ENCODE data around the gene TMEM134. TPM values are rescaled to one million over a fixed set of nuclear protein-coding genes. Genes with fewer than 3 reads are reported as not detected.

Gene TMEM134
- total and polyA plus RNA-seq, 10 of the 15 experiments (the other 5 are each of a cell fraction or from before 2014, with no cell fraction given): 1.6 to 93.8 (median 27.8) TPM

DNA sequence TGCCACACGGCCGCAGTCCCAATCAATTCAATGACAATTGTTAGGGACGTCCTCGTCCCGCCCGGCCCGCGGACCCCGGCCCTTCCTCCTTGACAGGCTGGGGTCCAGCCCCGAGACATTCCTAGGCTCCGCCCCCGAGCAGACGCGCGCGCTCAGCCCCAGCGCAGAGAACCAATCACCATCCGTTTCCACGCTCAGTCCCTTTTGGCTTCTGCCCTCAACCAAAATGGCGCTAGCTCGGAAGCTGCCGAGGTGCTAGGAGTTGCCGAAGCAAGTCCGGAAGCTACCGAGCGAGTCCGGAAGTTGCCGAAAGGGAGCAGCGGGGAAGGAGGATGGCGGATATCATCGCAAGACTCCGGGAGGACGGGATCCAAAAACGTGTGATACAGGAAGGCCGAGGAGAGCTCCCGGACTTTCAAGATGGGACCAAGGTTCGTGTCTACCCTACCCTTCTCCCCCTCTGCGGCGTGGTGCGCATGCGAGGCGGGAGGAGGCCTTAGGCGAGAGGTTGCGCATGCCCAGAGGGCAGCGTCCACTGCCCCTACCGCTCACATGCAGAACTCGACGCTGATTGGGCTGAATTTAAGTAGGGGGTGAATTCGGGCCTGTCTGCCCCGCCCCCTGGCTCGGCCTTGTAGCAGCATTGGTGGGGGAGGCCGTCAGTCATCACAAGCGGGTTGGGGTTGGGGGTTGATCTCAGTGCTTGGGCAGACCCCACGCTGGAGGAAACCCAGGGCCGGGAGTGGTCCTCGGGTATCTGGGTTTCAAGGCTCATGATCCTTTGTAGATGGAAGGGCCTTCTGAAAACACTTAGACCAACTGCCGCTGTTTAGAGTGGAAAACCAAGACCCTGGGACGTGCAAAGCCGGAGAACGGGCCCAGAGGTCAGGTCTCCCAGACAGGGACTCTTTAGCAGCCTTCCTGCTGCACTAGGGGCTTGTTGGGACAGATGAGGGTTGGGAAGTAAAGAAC is 14.1 kb upstream of the TMEM134 start, which contains the start of gene AIP (continued):
- peak; percentile 98 for TF ChIP-seq PKNOX1 (IDR thresholded peaks at IDR 0.05)
- TF ChIP-seq, protein P1, sequence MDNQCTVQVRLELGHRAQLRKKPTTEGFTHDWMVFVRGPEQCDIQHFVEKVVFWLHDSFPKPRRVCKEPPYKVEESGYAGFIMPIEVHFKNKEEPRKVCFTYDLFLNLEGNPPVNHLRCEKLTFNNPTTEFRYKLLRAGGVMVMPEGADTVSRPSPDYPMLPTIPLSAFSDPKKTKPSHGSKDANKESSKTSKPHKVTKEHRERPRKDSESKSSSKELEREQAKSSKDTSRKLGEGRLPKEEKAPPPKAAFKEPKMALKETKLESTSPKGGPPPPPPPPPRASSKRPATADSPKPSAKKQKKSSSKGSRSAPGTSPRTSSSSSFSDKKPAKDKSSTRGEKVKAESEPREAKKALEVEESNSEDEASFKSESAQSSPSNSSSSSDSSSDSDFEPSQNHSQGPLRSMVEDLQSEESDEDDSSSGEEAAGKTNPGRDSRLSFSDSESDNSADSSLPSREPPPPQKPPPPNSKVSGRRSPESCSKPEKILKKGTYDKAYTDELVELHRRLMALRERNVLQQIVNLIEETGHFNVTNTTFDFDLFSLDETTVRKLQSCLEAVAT (IDR thresholded peaks at IDR 0.05): peak; percentile 97
- peak; percentile 73 for TF ChIP-seq ELK1 (IDR thresholded peaks at IDR 0.05; ENCODE audit: low read depth, low read length)
- no peak for TF ChIP-seq SREBF2 (IDR thresholded peaks at IDR 0.05; ENCODE audit: low read length)
- peak; percentile 33 for TF ChIP-seq POLR2AphosphoS2 (IDR thresholded peaks at IDR 0.05; ENCODE audit: low read depth, low read length)
- TF ChIP-seq HCFC1 (IDR thresholded peaks at IDR 0.05; ENCODE audit: low read length): peak; percentile 77
- 0 out of 2 replicates have a peak, but pooled peaks have one; percentile 57 for TF ChIP-seq ZBTB40 (IDR thresholded peaks at IDR 0.05; ENCODE audit: borderline replicate concordance)
- TF ChIP-seq ATF3 (IDR thresholded peaks at IDR 0.05; ENCODE audit: borderline replicate concordance, extremely low read depth, low read depth, low read length): 0 out of 2 replicates have a peak, but pooled peaks have one; percentile 23
- TF ChIP-seq, protein P2, sequence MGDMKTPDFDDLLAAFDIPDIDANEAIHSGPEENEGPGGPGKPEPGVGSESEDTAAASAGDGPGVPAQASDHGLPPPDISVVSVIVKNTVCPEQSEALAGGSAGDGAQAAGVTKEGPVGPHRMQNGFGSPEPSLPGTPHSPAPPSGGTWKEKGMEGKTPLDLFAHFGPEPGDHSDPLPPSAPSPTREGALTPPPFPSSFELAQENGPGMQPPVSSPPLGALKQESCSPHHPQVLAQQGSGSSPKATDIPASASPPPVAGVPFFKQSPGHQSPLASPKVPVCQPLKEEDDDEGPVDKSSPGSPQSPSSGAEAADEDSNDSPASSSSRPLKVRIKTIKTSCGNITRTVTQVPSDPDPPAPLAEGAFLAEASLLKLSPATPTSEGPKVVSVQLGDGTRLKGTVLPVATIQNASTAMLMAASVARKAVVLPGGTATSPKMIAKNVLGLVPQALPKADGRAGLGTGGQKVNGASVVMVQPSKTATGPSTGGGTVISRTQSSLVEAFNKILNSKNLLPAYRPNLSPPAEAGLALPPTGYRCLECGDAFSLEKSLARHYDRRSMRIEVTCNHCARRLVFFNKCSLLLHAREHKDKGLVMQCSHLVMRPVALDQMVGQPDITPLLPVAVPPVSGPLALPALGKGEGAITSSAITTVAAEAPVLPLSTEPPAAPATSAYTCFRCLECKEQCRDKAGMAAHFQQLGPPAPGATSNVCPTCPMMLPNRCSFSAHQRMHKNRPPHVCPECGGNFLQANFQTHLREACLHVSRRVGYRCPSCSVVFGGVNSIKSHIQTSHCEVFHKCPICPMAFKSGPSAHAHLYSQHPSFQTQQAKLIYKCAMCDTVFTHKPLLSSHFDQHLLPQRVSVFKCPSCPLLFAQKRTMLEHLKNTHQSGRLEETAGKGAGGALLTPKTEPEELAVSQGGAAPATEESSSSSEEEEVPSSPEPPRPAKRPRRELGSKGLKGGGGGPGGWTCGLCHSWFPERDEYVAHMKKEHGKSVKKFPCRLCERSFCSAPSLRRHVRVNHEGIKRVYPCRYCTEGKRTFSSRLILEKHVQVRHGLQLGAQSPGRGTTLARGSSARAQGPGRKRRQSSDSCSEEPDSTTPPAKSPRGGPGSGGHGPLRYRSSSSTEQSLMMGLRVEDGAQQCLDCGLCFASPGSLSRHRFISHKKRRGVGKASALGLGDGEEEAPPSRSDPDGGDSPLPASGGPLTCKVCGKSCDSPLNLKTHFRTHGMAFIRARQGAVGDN (IDR thresholded peaks at IDR 0.05): peak; percentile 99
- 0 out of 2 replicates have a peak, but pooled peaks have one; percentile 65 for TF ChIP-seq RB1 (IDR thresholded peaks at IDR 0.05; ENCODE audit: borderline replicate concordance)
- peak; percentile 95 for TF ChIP-seq IKZF1 (conservative IDR thresholded peaks at IDR 0.05)
- TF ChIP-seq SP1 (IDR thresholded peaks at IDR 0.05; ENCODE audit: low read depth, low read length): peak; percentile 90
- TF ChIP-seq CHD2 (IDR thresholded peaks at IDR 0.05; ENCODE audit: borderline replicate concordance, low read depth, low read length): peak; percentile 64; the same call in 1 of the 2 replicates

Data from GM12878 (cell line).